Astrocyte of the spinal cord (primary cell): ENCODE results near the gene SOX4.

Source experiments
- DNase-seq: peaks from one replicate; pipeline ENCODE4 v3.0.0; 2011; ENCODE audit warnings: low read depth, low spot score
- H3K4me3 ChIP-seq: 2 replicates; pipeline ENCODE4 v1.5.1; 2011; ENCODE audit warnings: low read depth, mild to moderate bottlenecking, low read length, moderate library complexity
- in situ Hi-C: cut with HindIII; loops from 2 replicates; pipeline ENCODE4 v1.10.0; 2017; ENCODE audit warnings: low sequenced_read_pairs
- TF ChIP-seq, protein P1 (sequence below): IDR thresholded peaks from 2 replicates; pipeline ENCODE4 v1.5.1; 2012; ENCODE audit warnings: low read depth, mild to moderate bottlenecking, low read length, inconsistent platforms

SOX4 gene

DNA sequence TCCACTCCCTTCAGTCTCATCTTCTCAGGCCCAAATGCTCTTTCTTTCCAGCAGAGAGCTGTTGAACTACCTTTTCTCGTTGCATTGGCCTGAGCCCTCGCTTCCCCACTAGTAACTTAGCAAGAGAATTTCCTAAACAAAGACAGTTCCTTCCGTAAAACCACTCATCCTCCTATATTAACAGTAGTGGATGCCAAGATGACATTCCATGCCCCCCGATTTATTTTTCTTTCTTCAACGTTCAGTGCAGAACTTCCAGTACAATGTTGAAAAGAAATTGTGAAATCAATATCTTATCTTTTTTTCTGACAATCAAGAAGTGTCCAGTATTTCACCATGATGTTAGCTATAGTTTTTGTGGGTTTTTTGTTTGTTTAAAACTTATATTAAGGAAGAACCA, 45.8 kb downstream of the SOX4 start:
- in situ Hi-C loops, result no loop called here
- DNase-seq, result no peak
- TF ChIP-seq, protein P1, sequence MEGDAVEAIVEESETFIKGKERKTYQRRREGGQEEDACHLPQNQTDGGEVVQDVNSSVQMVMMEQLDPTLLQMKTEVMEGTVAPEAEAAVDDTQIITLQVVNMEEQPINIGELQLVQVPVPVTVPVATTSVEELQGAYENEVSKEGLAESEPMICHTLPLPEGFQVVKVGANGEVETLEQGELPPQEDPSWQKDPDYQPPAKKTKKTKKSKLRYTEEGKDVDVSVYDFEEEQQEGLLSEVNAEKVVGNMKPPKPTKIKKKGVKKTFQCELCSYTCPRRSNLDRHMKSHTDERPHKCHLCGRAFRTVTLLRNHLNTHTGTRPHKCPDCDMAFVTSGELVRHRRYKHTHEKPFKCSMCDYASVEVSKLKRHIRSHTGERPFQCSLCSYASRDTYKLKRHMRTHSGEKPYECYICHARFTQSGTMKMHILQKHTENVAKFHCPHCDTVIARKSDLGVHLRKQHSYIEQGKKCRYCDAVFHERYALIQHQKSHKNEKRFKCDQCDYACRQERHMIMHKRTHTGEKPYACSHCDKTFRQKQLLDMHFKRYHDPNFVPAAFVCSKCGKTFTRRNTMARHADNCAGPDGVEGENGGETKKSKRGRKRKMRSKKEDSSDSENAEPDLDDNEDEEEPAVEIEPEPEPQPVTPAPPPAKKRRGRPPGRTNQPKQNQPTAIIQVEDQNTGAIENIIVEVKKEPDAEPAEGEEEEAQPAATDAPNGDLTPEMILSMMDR, result no peak
- no peak overlapping the region for H3K4me3 ChIP-seq
